ENCODE results near the gene CIC. TPM values are rescaled to one million over a fixed set of nuclear protein-coding genes. Genes with fewer than 3 reads are reported as not detected.
A peak's percentile ranks its signal among the peaks of the same experiment; 100 is the strongest.

The CIC gene
- total and polyA plus RNA-seq, 10 of the 15 experiments (the other 5 are each of a cell fraction or from before 2014, with no cell fraction given), result 0.18 to 50.6 (median 7.1) TPM

DNA sequence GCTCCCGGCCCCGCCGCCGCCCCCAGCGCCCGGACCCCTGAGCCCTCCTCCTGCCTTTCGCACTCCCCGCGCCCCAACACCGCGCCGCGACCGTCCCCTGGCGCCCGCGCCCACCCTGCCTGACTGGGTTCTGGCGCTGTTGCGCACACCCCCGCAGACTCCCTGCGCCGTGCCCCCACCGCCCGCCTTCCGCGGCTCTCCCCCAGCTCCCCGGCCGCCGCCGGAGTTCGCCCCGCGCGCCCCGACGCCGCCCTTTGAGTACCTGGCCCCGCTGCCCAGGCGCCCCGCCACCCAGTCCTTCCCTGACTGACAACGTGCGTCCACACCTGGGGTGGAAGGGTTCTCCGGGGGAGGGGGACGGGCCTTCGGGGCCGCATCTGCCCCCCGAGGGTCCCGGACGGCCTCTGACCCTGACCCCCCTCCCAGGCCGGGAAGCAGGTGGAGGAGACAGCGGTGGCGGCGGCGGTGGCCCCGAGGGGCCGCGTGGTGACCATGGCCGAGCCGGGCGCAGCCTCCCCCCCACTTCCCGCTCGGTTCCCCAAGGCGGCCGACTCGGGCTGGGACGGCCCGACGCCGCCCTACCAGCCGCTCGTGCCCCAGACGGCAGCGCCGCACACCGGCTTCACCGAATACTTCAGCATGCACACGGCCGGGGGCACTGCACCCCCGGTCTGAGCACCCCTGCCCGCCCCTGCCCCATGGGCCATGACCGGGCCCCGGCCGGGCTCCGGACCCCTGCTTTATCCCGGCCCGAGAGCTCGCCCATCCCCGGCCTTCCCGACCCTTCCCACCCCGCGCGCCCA, 55.0 kb downstream of the CIC start (continued):
- TF ChIP-seq PAX5 (IDR thresholded peaks at IDR 0.05; ENCODE audit: borderline replicate concordance, low read depth, low read length) (no peak), EED (IDR thresholded peaks at IDR 0.05; ENCODE audit: low read depth) (no peak), JUNB (IDR thresholded peaks at IDR 0.05) (no peak)

DNA sequence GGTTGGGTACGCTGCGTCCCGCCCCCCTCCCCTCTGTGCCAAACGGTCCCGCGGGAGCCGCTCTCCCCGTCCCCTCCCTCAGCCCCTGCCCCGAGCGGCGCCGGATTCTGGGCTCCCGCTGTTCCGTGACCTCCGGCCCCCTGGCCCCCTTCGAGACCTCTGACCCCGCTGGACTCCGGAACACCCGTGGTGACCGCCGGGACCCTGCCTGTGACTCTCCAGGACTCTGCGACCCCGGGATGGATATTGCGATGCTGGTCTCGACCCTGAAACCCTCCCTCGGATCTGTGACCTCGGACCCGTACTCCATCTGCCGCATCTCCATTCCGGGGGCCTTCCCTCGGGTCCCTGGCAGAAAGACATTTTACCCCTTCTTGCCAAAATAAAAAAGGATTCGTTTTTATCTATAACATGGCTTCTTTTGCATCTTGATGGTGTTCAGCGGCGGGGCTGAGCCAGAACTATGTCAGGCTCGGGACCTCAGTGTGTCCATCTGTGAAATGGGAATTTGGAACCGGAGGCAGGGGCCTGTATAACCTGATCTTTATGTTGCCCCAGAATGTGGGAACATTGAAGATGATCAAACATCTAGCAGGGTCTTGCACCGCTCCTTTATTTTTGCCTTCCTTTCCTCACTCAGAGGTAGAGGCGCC, 55.7 kb downstream of the CIC start:
- RAD21 ChIA-PET (ENCODE audit: unreplicated experiment), result no interaction called here
- H3K36me3 ChIP-seq (ENCODE audit: control insufficient read depth in 2 of 2, insufficient read depth in 2 of 2, low read length in 1 of 2), result no peaks in the 10 kb centered on the region
- TF ChIP-seq SMARCA5 (IDR thresholded peaks at IDR 0.05) (peak; percentile 86; the same call in 1 of the 2 replicates), KDM1A (IDR thresholded peaks at IDR 0.05; ENCODE audit: borderline replicate concordance) (no peak), EZH2 (IDR thresholded peaks at IDR 0.05; ENCODE audit: borderline replicate concordance, control insufficient read depth, low read depth, low read length) (0 out of 2 replicates have a peak, but pooled peaks have one; percentile 69), TCF7 (IDR thresholded peaks at IDR 0.05; ENCODE audit: borderline replicate concordance) (no peak), RAD21 (IDR thresholded peaks at IDR 0.05; ENCODE audit: insufficient read depth, low read depth, low read length) (0 out of 2 replicates have a peak, but pooled peaks have one; percentile 72), STAT3 (IDR thresholded peaks at IDR 0.05; ENCODE audit: low read depth, low read length) (no peak), CHD1 (IDR thresholded peaks at IDR 0.05; ENCODE audit: low read depth, low read length) (no peak), JUNB (IDR thresholded peaks at IDR 0.05) (no peak), HDAC6 (IDR thresholded peaks at IDR 0.05; ENCODE audit: unreplicated experiment) (no peak), ZNF217 (IDR thresholded peaks at IDR 0.05) (peak; percentile 47; the same call in 1 of the 2 replicates), YY1 (IDR thresholded peaks at IDR 0.05; ENCODE audit: low read depth, low read length) (0 out of 2 replicates have a peak, but pooled peaks have one; percentile 57), BACH1 (IDR thresholded peaks at IDR 0.05; ENCODE audit: borderline replicate concordance) (no peak)
- TF ChIP-seq, protein P1, sequence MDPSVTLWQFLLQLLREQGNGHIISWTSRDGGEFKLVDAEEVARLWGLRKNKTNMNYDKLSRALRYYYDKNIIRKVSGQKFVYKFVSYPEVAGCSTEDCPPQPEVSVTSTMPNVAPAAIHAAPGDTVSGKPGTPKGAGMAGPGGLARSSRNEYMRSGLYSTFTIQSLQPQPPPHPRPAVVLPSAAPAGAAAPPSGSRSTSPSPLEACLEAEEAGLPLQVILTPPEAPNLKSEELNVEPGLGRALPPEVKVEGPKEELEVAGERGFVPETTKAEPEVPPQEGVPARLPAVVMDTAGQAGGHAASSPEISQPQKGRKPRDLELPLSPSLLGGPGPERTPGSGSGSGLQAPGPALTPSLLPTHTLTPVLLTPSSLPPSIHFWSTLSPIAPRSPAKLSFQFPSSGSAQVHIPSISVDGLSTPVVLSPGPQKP (IDR thresholded peaks at IDR 0.05; ENCODE audit: low read depth, low read length), result no peak
- TF ChIP-seq, protein P2, sequence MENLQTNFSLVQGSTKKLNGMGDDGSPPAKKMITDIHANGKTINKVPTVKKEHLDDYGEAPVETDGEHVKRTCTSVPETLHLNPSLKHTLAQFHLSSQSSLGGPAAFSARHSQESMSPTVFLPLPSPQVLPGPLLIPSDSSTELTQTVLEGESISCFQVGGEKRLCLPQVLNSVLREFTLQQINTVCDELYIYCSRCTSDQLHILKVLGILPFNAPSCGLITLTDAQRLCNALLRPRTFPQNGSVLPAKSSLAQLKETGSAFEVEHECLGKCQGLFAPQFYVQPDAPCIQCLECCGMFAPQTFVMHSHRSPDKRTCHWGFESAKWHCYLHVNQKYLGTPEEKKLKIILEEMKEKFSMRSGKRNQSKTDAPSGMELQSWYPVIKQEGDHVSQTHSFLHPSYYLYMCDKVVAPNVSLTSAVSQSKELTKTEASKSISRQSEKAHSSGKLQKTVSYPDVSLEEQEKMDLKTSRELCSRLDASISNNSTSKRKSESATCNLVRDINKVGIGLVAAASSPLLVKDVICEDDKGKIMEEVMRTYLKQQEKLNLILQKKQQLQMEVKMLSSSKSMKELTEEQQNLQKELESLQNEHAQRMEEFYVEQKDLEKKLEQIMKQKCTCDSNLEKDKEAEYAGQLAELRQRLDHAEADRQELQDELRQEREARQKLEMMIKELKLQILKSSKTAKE (IDR thresholded peaks at IDR 0.05; ENCODE audit: low read depth, poor library complexity, severe bottlenecking), result no peak

More for the DNA sequence above, 55.7 kb downstream of the CIC start:
- WGBS (ENCODE audit: insufficient coverage, insufficient replicate concordance, low lambda C conversion rate, missing lambda C conversion rate), result 3% methylated on average over 31 of the region's 38 CpGs
- Histone ChIP-seq H3K9ac (ENCODE audit: control insufficient read depth, insufficient read depth, low read length) (peak overlapping the region; percentile 11; the same call in 1 of the 2 replicates), H3K4me3 (peak overlapping the region; percentile 74; the same call in 1 of the 2 replicates), H3K27me3 (replicated peaks in 1 of 2; ENCODE audit: control insufficient read depth in 2 of 2, insufficient read depth in 2 of 2, low read length in 1 of 2) (peaks cover 3 to 4% of the 10 kb centered on the region in 2 experiments; a peak in 2 of 4 replicates), H3K4me2 (ENCODE audit: control insufficient read depth, insufficient read depth) (peak overlapping the region; percentile 81), H4K20me1 (ENCODE audit: control insufficient read depth, insufficient read depth) (no peaks in the 10 kb centered on the region), H3K4me1 (ENCODE audit: control insufficient read depth, insufficient read depth, low read length) (peaks cover 7% of the 10 kb centered on the region), H3K79me2 (ENCODE audit: control insufficient read depth, insufficient read depth, low read length) (peaks cover 13% of the 10 kb centered on the region), H3K9me3 (replicated peaks; ENCODE audit: control insufficient read depth, insufficient read depth, low read length) (no peaks in the 10 kb centered on the region), H3K27ac (ENCODE audit: control insufficient read depth, insufficient read depth) (no peak overlapping the region), H2AFZ (ENCODE audit: control insufficient read depth, low read depth, low read length) (peak overlapping the region; percentile 92)
- ChIA-PET CTCF (no interaction called here), POLR2A (no interaction called here), SMC1A (ENCODE audit: uncharacterized antibody, unreplicated experiment) (no interaction called here)
- no TSS peak for BruUV-seq (replicated peaks)
- ATAC-seq (no peak), FAIRE-seq (no peak), DNase-seq (ENCODE audit: low read depth, low spot score) (no peak)
- intact Hi-C loops (cut with micrococcal nuclease; ENCODE audit: unreplicated experiment), result loop anchor here (1.0 to 10.0 kb wide), 4 partner anchors 72 to 220 kb away; no protein-coding TSS in a partner anchor
- in situ Hi-C loops (cut with MboI), result no loop called here

Data from GM12878 (cell line).